K562 (cell line): ENCODE results near the gene CCDC137. TPM values are rescaled to one million over a fixed set of nuclear protein-coding genes. Genes with fewer than 3 reads are reported as not detected.
A peak's percentile ranks its signal among the peaks of the same experiment; 100 is the strongest.

Experiments used
- ATAC-seq: fragments of 200-7000 bp; cut with Tn5 transposase; 3 replicates; pipeline ENCODE4 v1.9.1; 2020; ENCODE audit warnings: moderate library complexity
- BruUV-seq: library from RNA; stranded (reverse); fragments of 400-500 nt; replicated peaks from 2 replicates; lab custom pipeline; 2021; lab: Mats Ljungman, UMichigan
- CTCF ChIA-PET: fragments of 300-600 bp; formaldehyde crosslinking; extraction: SDS; loops from one replicate; lab custom pipeline; 2021; ENCODE audit warnings: low intra/inter-chr PET ratio; lab: Yijun Ruan, JAX
- POLR2A ChIA-PET: fragments of 300-600, 350-650 bp; sonication (Branson Sonifier 250); formaldehyde crosslinking; extraction: SDS; loops from one replicate; lab custom pipeline; 2021; ENCODE audit warnings: antibody characterized with exemption, inconsistent platforms; lab: Yijun Ruan, JAX
- DNase-seq, 4 experiments: peaks; one replicate each; pipeline versions ENCODE4 v3.0.0 to v3.0.0-alpha.2; 2011 to 2018; ENCODE audit warnings: low spot score in 3 of 4, mixed read lengths in 3 of 4; ENCODE audit errors: extremely low read depth in 1 of 4
- FAIRE-seq: peaks from 2 replicates; lab custom pipeline; 2011; peaks lifted over from hg19 to GRCh38; lab: Jason Lieb, UNC
- H2AFZ ChIP-seq: 2 replicates; pipeline ENCODE4 v1.6.0; 2011; ENCODE audit warnings: low read depth, low read length, control low read depth, inconsistent platforms
- H3K27ac ChIP-seq: fragments of 200-600 bp; 3 replicates; pipeline ENCODE4 v1.8.0; 2011; ENCODE audit warnings: low read depth, mild to moderate bottlenecking, control low read depth, inconsistent platforms, low read length, moderate library complexity, mixed read lengths; ENCODE audit errors: extremely low read depth
- H3K27me3 ChIP-seq, 2 experiments: fragments of 300-600 bp in 1 of 2; 2 replicates in 1 of 2; 3 replicates in 1 of 2; pipeline versions ENCODE4 v1.6.0 to v1.8.0; 2011; ENCODE audit warnings: inconsistent platforms in 2 of 2, low read length in 2 of 2, mild to moderate bottlenecking in 1 of 2, mixed read lengths in 1 of 2, moderate library complexity in 1 of 2; ENCODE audit not compliant: control insufficient read depth in 2 of 2, insufficient read depth in 2 of 2
- H3K36me3 ChIP-seq: fragments of 300-600 bp; 3 replicates; pipeline ENCODE4 v1.8.0; 2011; ENCODE audit warnings: mild to moderate bottlenecking, low read length, inconsistent platforms; ENCODE audit not compliant: control insufficient read depth, insufficient read depth
- H3K4me1 ChIP-seq, 2 experiments: fragments of 200-600 bp in 1 of 2; replicated peaks in 1 of 2; 2 replicates in 1 of 2; 3 replicates in 1 of 2; pipeline versions ENCODE4 v1.5.1 to v1.8.0; 2011; ENCODE audit warnings: inconsistent platforms in 2 of 2, low read length in 2 of 2, mild to moderate bottlenecking in 1 of 2, mixed read lengths in 1 of 2, moderate library complexity in 1 of 2; ENCODE audit not compliant: control insufficient read depth in 2 of 2, insufficient read depth in 2 of 2
- H3K4me2 ChIP-seq: 2 replicates; pipeline ENCODE4 v1.6.1; 2011; ENCODE audit warnings: low read length, control low read depth, inconsistent platforms, mixed read lengths; ENCODE audit not compliant: insufficient read depth
- H3K4me3 ChIP-seq: fragments of 200-600 bp; sonication (generic), shearing (Covaris generic); 2 replicates; pipeline ENCODE4 v1.5.1; 2016; ENCODE audit warnings: control low read depth, inconsistent platforms
- H3K79me2 ChIP-seq: fragments of 200-600 bp; 3 replicates; pipeline ENCODE4 v1.8.0; 2011; ENCODE audit warnings: low read length, inconsistent platforms; ENCODE audit not compliant: control insufficient read depth, insufficient read depth
- H3K9ac ChIP-seq, 2 experiments: 2 replicates each; pipeline versions ENCODE4 v1.6.0 to v1.6.1; 2011; ENCODE audit warnings: low read depth in 2 of 2, low read length in 2 of 2, control low read depth in 1 of 2, inconsistent platforms in 1 of 2, mild to moderate bottlenecking in 1 of 2, mixed read lengths in 1 of 2; ENCODE audit not compliant: insufficient read depth in 1 of 2
- H3K9me1 ChIP-seq: one replicate; pipeline ENCODE4 v1.6.0; 2011; ENCODE audit warnings: inconsistent platforms, mild to moderate bottlenecking, low read length, moderate library complexity; ENCODE audit not compliant: control insufficient read depth, insufficient read depth
- H3K9me3 ChIP-seq: replicated peaks from 2 replicates; pipeline ENCODE4 v1.5.1; 2011; ENCODE audit warnings: low read depth, low read length, inconsistent platforms; ENCODE audit not compliant: control insufficient read depth, insufficient read depth
- H4K20me1 ChIP-seq: replicated peaks from 2 replicates; pipeline ENCODE4 v1.6.1; 2011; ENCODE audit warnings: low read length, inconsistent platforms, mixed read lengths; ENCODE audit not compliant: control insufficient read depth, insufficient read depth
- HMG20A ChIP-seq: fragments of 450-650 bp; formaldehyde crosslinking; conservative IDR thresholded peaks from 2 replicates; pipeline ENCODE4 v1.4.0; 2020; ENCODE audit warnings: mild to moderate bottlenecking, mixed read lengths
- KAT8 ChIP-seq: fragments of 450-650 bp; IDR thresholded peaks from 2 replicates; pipeline ENCODE4 v1.6.1; 2016; ENCODE audit warnings: low read depth, mild to moderate bottlenecking
- KLF16 ChIP-seq: IDR thresholded peaks from 2 replicates; pipeline ENCODE4 v1.6.1; 2016; ENCODE audit warnings: antibody characterized with exemption
- PYGO2 ChIP-seq: fragments of 450-650 bp; IDR thresholded peaks from 2 replicates; pipeline ENCODE4 v1.6.1; 2016; ENCODE audit warnings: mild to moderate bottlenecking, missing genetic modification characterization, moderate library complexity, missing compliant biosample characterization
- RBFOX2 ChIP-seq: fragments of 200-400 bp; formaldehyde crosslinking; IDR thresholded peaks from 2 replicates; pipeline ENCODE4 v1.6.1; 2017; ENCODE audit warnings: low read depth, mild to moderate bottlenecking, low read length, moderate library complexity
- RBM14 ChIP-seq: fragments of 200-400 bp; formaldehyde crosslinking; IDR thresholded peaks from 2 replicates; pipeline ENCODE4 v1.6.1; 2018; ENCODE audit warnings: low read depth, mild to moderate bottlenecking, low read length, moderate library complexity, borderline replicate concordance; ENCODE audit not compliant: insufficient read depth
- TBL1XR1 ChIP-seq, 2 experiments: IDR thresholded peaks; 2 replicates each; pipeline ENCODE4 v1.6.1; 2012; ENCODE audit warnings: improper control_type of control experiment in 2 of 2, low read length in 2 of 2, mild to moderate bottlenecking in 1 of 2
- TRIM24 ChIP-seq, 2 experiments: fragments of 450-650 bp; IDR thresholded peaks; 2 replicates each; pipeline ENCODE4 v1.6.1; 2016
- ZNF143 ChIP-seq: sonication (generic); formaldehyde crosslinking; IDR thresholded peaks from 2 replicates; pipeline ENCODE4 v1.9.0; 2022; ENCODE audit warnings: mild to moderate bottlenecking, missing genetic modification reagents
- ZNF274 ChIP-seq: IDR thresholded peaks from 2 replicates; pipeline ENCODE4 v1.6.1; 2011; ENCODE audit warnings: low read depth, mild to moderate bottlenecking, low read length, moderate library complexity, borderline replicate concordance
- ZNF668 ChIP-seq: fragments of 250-450 bp; sonication (Bioruptor Pico); IDR thresholded peaks from 2 replicates; pipeline ENCODE4 v1.8.0; 2022; ENCODE audit warnings: mild to moderate bottlenecking, inconsistent platforms
- ZNF780A ChIP-seq: fragments of 250-450 bp; sonication (Bioruptor Pico); IDR thresholded peaks from 2 replicates; pipeline ENCODE4 v1.5.0; 2021; ENCODE audit warnings: mild to moderate bottlenecking
- WGBS: fragments of 100-300 bp; shearing (Covaris generic); methylation state at CpG from one replicate; pipeline ENCODE4 v1.1.6; 2016; ENCODE audit warnings: low coverage, mixed read lengths; ENCODE audit not compliant: insufficient coverage; ENCODE audit errors: missing lambda C conversion rate; 5-methylcytosine and 5-hydroxymethylcytosine counted together
- in situ Hi-C: fragments of 300-500 bp; cut with MboI; formaldehyde crosslinking; loops from 4 replicates; pipeline ENCODE4 v1.15.0; 2018; ENCODE audit warnings: inconsistent platforms, mixed read lengths
- intact Hi-C: fragments of 100-400 bp; cut with micrococcal nuclease; formaldehyde crosslinking; loops from 2 replicates; pipeline ENCODE4 v1.14.2; 2022
- polyA plus RNA-seq, 8 experiments: library from polyadenylated mRNA; depleted of rRNA in 4 of 8; stranded (reverse) in 5 of 8; unstranded in 3 of 8; fragments of >200 nt; fragmentation: Nextera tagmentation in 2 of 8; fragmentation: Illumina TruSeq in 1 of 8; extraction: Ambion mirVana in 2 of 8; extraction: Trizol in 1 of 8; gene quantifications; 2 replicates each; pipeline versions ENCODE4 v1.2.1 to v1.2.3, GENCODE V29; 2011 to 2014; ENCODE audit warnings: inconsistent platforms in 1 of 8, missing spikeins in 1 of 8
- total RNA-seq, 7 experiments: library from RNA; depleted of rRNA in 6 of 7; stranded (reverse); fragments of >200 nt in 6 of 7; fragmentation: Illumina TruSeq in 2 of 7; extraction: Trizol in 2 of 7; gene quantifications; 2 replicates each; pipeline versions ENCODE4 v1.2.1 to v1.2.3, GENCODE V29; 2011 to 2021; ENCODE audit warnings: low replicate concordance in 1 of 7
- TF ChIP-seq, protein P1 (sequence below): sonication (generic); formaldehyde crosslinking; IDR thresholded peaks from 2 replicates; pipeline ENCODE4 v1.8.1; 2023; ENCODE audit warnings: mild to moderate bottlenecking, missing genetic modification reagents, moderate library complexity
- TF ChIP-seq, protein P2 (sequence below): fragments of 200-800 bp; sonication (Bioruptor generic); IDR thresholded peaks from 2 replicates; pipeline ENCODE4 v1.6.1; 2017; ENCODE audit warnings: missing genetic modification characterization, missing compliant biosample characterization
- TF ChIP-seq, protein P3 (sequence below): fragments of 250-450 bp; sonication (Bioruptor Pico); IDR thresholded peaks from 2 replicates; pipeline ENCODE4 v1.8.0; 2021; ENCODE audit warnings: moderate library complexity, mild to moderate bottlenecking, inconsistent platforms

CCDC137 gene
- total and polyA plus RNA-seq, 9 of the 15 experiments (the other 6 are each of a cell fraction or from before 2014, with no cell fraction given), result 2.3 to 68.1 (median 38.3) TPM

DNA sequence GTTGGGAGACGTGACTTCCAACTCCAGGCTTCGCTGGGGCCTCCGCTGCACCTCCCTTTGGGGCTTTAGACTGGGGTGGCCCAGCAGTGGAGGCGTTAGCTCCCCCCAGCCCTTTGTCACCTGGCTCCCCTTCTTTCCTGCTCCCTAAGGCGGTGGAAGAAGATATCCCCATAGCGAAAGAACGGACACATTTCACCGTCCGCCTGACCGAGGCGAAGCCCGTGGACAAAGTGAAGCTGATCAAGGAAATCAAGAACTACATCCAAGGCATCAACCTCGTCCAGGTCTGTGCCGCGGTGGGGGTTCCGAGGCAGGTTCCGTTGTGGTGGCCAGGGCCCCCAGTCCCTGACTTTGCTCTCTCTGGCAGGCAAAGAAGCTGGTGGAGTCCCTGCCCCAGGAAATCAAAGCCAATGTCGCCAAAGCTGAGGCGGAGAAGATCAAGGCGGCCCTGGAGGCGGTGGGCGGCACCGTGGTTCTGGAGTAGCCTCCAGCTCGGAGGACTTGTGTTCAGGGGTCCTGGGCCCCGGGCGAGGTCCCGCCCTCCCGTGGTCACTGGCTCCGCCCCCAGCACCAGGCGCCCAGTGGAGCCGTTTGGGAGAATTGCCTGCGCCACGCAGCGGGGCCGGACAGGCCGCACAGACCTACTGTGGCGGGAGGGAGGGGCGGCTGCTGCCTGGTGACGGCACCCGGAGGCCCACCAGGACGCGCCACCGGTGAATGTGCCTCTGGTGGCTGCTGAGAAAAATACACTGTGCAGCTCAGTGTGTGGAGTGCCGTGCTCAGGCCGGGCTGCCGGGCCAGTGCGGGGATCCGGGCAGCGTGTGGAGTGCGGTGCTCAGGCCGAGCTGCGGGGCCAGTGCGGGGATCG is 40.5 kb downstream of the CCDC137 start:
- Histone ChIP-seq H3K9me3 (no peaks in the 10 kb centered on the region), H3K4me2 (no peak overlapping the region), H4K20me1 (peaks cover 4% of the 10 kb centered on the region; the same call in 1 of the 2 replicates), H3K9ac (no peak overlapping the region; a peak in 1 of 4 replicates), H3K9me1 (peaks cover 2% of the 10 kb centered on the region), H3K27me3 (no peaks in the 10 kb centered on the region), H2AFZ (no peak overlapping the region), H3K79me2 (peaks cover 45% of the 10 kb centered on the region), H3K27ac (no peak overlapping the region), H3K36me3 (peaks cover 55% of the 10 kb centered on the region), H3K4me1 (peaks cover 15 to 72% of the 10 kb centered on the region in 2 experiments), H3K4me3 (no peak overlapping the region)
- no peak for ATAC-seq
- WGBS, result 93% methylated on average over 32 of the region's 54 CpGs
- FAIRE-seq, result no peak
- ChIA-PET CTCF (no interaction called here), POLR2A (interaction anchor here (0.6 to 1.6 kb wide), 7 partner anchors 11 to 138 kb away, joined by 3 to 4 read pairs (median 3); partner anchors contain the start of genes ARL16 and HGS)
- TSS peak; percentile 32 for BruUV-seq
- DNase-seq, result peak in 2 of 4 experiments; percentile 37 to 44
- intact Hi-C loops (no loop called here), in situ Hi-C loops (no loop called here)
- no peak for TF ChIP-seq HMG20A (CRISPR knock-in tag)
- TF ChIP-seq TRIM24 (IDR thresholded peaks at IDR 0.05), result no peak
- TF ChIP-seq ZNF780A (CRISPR knock-in tag), result no peak
- TF ChIP-seq, protein P1, sequence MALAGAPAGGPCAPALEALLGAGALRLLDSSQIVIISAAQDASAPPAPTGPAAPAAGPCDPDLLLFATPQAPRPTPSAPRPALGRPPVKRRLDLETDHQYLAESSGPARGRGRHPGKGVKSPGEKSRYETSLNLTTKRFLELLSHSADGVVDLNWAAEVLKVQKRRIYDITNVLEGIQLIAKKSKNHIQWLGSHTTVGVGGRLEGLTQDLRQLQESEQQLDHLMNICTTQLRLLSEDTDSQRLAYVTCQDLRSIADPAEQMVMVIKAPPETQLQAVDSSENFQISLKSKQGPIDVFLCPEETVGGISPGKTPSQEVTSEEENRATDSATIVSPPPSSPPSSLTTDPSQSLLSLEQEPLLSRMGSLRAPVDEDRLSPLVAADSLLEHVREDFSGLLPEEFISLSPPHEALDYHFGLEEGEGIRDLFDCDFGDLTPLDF, result no peak
- TF ChIP-seq, protein P2, sequence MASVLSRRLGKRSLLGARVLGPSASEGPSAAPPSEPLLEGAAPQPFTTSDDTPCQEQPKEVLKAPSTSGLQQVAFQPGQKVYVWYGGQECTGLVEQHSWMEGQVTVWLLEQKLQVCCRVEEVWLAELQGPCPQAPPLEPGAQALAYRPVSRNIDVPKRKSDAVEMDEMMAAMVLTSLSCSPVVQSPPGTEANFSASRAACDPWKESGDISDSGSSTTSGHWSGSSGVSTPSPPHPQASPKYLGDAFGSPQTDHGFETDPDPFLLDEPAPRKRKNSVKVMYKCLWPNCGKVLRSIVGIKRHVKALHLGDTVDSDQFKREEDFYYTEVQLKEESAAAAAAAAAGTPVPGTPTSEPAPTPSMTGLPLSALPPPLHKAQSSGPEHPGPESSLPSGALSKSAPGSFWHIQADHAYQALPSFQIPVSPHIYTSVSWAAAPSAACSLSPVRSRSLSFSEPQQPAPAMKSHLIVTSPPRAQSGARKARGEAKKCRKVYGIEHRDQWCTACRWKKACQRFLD (CRISPR knock-in tag), result no peak
- TF ChIP-seq RBFOX2, result peak; percentile 55
- no peak for TF ChIP-seq RBM14
- TF ChIP-seq, protein P3, sequence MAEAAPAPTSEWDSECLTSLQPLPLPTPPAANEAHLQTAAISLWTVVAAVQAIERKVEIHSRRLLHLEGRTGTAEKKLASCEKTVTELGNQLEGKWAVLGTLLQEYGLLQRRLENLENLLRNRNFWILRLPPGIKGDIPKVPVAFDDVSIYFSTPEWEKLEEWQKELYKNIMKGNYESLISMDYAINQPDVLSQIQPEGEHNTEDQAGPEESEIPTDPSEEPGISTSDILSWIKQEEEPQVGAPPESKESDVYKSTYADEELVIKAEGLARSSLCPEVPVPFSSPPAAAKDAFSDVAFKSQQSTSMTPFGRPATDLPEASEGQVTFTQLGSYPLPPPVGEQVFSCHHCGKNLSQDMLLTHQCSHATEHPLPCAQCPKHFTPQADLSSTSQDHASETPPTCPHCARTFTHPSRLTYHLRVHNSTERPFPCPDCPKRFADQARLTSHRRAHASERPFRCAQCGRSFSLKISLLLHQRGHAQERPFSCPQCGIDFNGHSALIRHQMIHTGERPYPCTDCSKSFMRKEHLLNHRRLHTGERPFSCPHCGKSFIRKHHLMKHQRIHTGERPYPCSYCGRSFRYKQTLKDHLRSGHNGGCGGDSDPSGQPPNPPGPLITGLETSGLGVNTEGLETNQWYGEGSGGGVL (CRISPR knock-in tag), result no peak
- TF ChIP-seq ZNF143 (CRISPR knock-in tag), result no peak
- TF ChIP-seq KAT8, result no peak
- no peak for TF ChIP-seq ZNF274
- no peak for TF ChIP-seq ZNF668 (CRISPR knock-in tag)
- no peak for TF ChIP-seq PYGO2 (tag)
- TF ChIP-seq KLF16, result no peak
- no peak for TF ChIP-seq TBL1XR1 (IDR thresholded peaks at IDR 0.05; ENCODE audit: low read length in 2 of 2)
